GM21423 (cell line): ENCODE data around the gene TPP1.

Experiments used
- ATAC-seq: cut with Tn5 transposase; IDR thresholded peaks from one replicate; pipeline ENCODE4 v1.9.1; 2021; ENCODE audit warnings: mild to moderate bottlenecking, moderate library complexity; ENCODE audit not compliant: unreplicated experiment

Gene TPP1

GRCh38 chr11:6566704-6567370 is 52.4 kb downstream of the TPP1 start:
- no peak for ATAC-seq

GRCh38 chr11:6565988-6566703 is 53.1 kb downstream of the TPP1 start:
- ATAC-seq: no peak

GRCh38 chr11:6565325-6565724 is 53.9 kb downstream of the TPP1 start:
- no peak for ATAC-seq

- ATAC-seq: no peak
Observed at GRCh38 chr11:6563667-6564066, 55.6 kb downstream of the TPP1 start.

GRCh38 chr11:6563121-6563619 is 56.1 kb downstream of the TPP1 start:
- ATAC-seq: no peak
